Right cardiac atrium (tissue), 5 donors: ENCODE data around the gene ATP6V0A4. TPM values are rescaled to one million over a fixed set of nuclear protein-coding genes. Genes with fewer than 3 reads are reported as not detected.
"Not testable (repeated sequence)": the region's sequence is repeated elsewhere in the genome, so short reads cannot be mapped to it uniquely, and the experiment has no call there.

Experiments used
- ATAC-seq, 2 donors: fragments of 200-7000 bp; cut with Tn5 transposase; one replicate each; pipeline versions ENCODE4 v1.8.0 to v1.9.1; 2020; ENCODE audit warnings: moderate library complexity in 2 of 2, mild to moderate bottlenecking in 1 of 2
- DNase-seq, 3 donors: peaks; one replicate each; pipeline ENCODE4 v3.0.0-alpha.2; 2020
- H3K27ac ChIP-seq: one replicate; pipeline ENCODE4 v1.5.1; 2013; ENCODE audit warnings: mild to moderate bottlenecking, low read length, control low read depth, moderate library complexity
- H3K27me3 ChIP-seq: one replicate; pipeline ENCODE4 v1.6.1; 2013; ENCODE audit not compliant: control insufficient read depth, insufficient read depth
- H3K4me1 ChIP-seq: one replicate; pipeline ENCODE4 v1.6.1; 2013; ENCODE audit warnings: low read length; ENCODE audit not compliant: control insufficient read depth, insufficient read depth
- H3K4me3 ChIP-seq: one replicate; pipeline ENCODE4 v1.5.1; 2013; ENCODE audit warnings: low read length, control low read depth
- H3K9me3 ChIP-seq: one replicate; pipeline ENCODE4 v1.6.1; 2013; ENCODE audit warnings: low read length; ENCODE audit not compliant: control insufficient read depth
- WGBS: extraction: QIAGEN DNeasy Blood & Tissue Kit; methylation state at CpG from one replicate; pipeline ENCODE4 v1.1.7; 2013; 5-methylcytosine and 5-hydroxymethylcytosine counted together
- intact Hi-C, 4 donors: fragments of 100-400 bp; cut with DNase I; formaldehyde crosslinking; loops; one replicate each; pipeline versions ENCODE4 v1.11.0 to v1.14.0; 2022 to 2023
- polyA plus RNA-seq: library from polyadenylated mRNA; stranded (reverse); fragments of 200-250 nt; gene quantifications from one replicate; pipeline ENCODE4 v1.2.3, GENCODE V29; 2013
- total RNA-seq, 4 donors: library from RNA; stranded (reverse); fragmentation: NEBNext Ultra II Directional; extraction: Animal tissue kit (Norgen Biotek cat#: 25700); gene quantifications; one replicate each; pipeline ENCODE4 v1.2.1, GENCODE V29; 2021
- donor health status: healthy with polysubstance abuse.
- donor health status: DM: no; HTN: yes; CAD: no.
- donor health status: DM: no; HTN: no; CAD: no.
- donor health status: DM: no; HTN: yes; CAD: no; lungs with severe emphysema.
- donor health status: DM: yes; HTN: yes; CAD: no.

The ATP6V0A4 gene
- total and polyA plus RNA-seq, 5 donors: not detected

- ATAC-seq (no peak), DNase-seq (no peak)
- Histone ChIP-seq H3K27me3 (no peaks in the 10 kb centered on the region), H3K4me1 (no peaks in the 10 kb centered on the region), H3K27ac (no peak overlapping the region), H3K9me3 (no peaks in the 10 kb centered on the region), H3K4me3 (no peak overlapping the region)
- intact Hi-C loops: no loop called here
- WGBS: 93% methylated on average over 7 of the region's 7 CpGs
Measured at GRCh38 chr7:138698281-138698680, 99.7 kb downstream of the ATP6V0A4 start.

- WGBS: 72% methylated on average over 2 of the region's 2 CpGs
- intact Hi-C loops: no loop called here
- no peaks in the 10 kb centered on the region for H3K27me3 ChIP-seq
- H3K27ac ChIP-seq: no peak overlapping the region
- H3K9me3 ChIP-seq: no peaks in the 10 kb centered on the region
- ATAC-seq (no peak), DNase-seq (no peak)
- H3K4me1 ChIP-seq: no peaks in the 10 kb centered on the region
- no peak overlapping the region for H3K4me3 ChIP-seq
Measured at GRCh38 chr7:138697535-138698182, 100.3 kb downstream of the ATP6V0A4 start.

- H3K4me1 ChIP-seq, ATAC-seq, intact Hi-C loops, DNase-seq, H3K27me3 ChIP-seq, H3K4me3 ChIP-seq, H3K27ac ChIP-seq, H3K9me3 ChIP-seq: not testable (repeated sequence)
- 94% methylated on average over 9 of the region's 9 CpGs for WGBS
Measured at GRCh38 chr7:138695776-138696175, 102.2 kb downstream of the ATP6V0A4 start.

GRCh38 chr7:138695106-138695505 lies 102.9 kb downstream of the ATP6V0A4 start:
- WGBS: 94% methylated on average over 4 of the region's 4 CpGs
- Histone ChIP-seq H3K4me3 (no peak overlapping the region), H3K9me3 (no peaks in the 10 kb centered on the region), H3K4me1 (no peaks in the 10 kb centered on the region), H3K27me3 (no peaks in the 10 kb centered on the region), H3K27ac (no peak overlapping the region)
- ATAC-seq: no peak
- intact Hi-C loops: no loop called here
- DNase-seq: no peak

GRCh38 chr7:138691178-138691577 lies 106.8 kb downstream of the ATP6V0A4 start:
- ATAC-seq: no peak
- Histone ChIP-seq H3K4me1 (no peaks in the 10 kb centered on the region), H3K27me3 (no peaks in the 10 kb centered on the region), H3K27ac (no peak overlapping the region), H3K4me3 (no peak overlapping the region), H3K9me3 (no peaks in the 10 kb centered on the region)
- no peak for DNase-seq
- WGBS: 82% methylated on average over 5 of the region's 5 CpGs
- intact Hi-C loops: no loop called here

GRCh38 chr7:138690495-138690894 lies 107.5 kb downstream of the ATP6V0A4 start:
- H3K4me1 ChIP-seq: no peaks in the 10 kb centered on the region

GRCh38 chr7:138688037-138688436 lies 110.0 kb downstream of the ATP6V0A4 start:
- H3K4me1 ChIP-seq, ATAC-seq, H3K4me3 ChIP-seq, DNase-seq, intact Hi-C loops, H3K27me3 ChIP-seq, H3K27ac ChIP-seq, H3K9me3 ChIP-seq: not testable (repeated sequence)
- 87% methylated on average over 6 of the region's 6 CpGs for WGBS

More at GRCh38 chr7:138690495-138690894, 107.5 kb downstream of the ATP6V0A4 start:
- Histone ChIP-seq H3K27ac (no peak overlapping the region), H3K27me3 (no peaks in the 10 kb centered on the region), H3K9me3 (no peaks in the 10 kb centered on the region), H3K4me3 (no peak overlapping the region)
- intact Hi-C loops: no loop called here
- DNase-seq (no peak), ATAC-seq (no peak)
- 89% methylated on average over 2 of the region's 2 CpGs for WGBS

- H3K9me3 ChIP-seq: no peaks in the 10 kb centered on the region
- intact Hi-C loops: no loop called here
- WGBS: 42% methylated on average over 3 of the region's 3 CpGs
- H3K27me3 ChIP-seq: no peaks in the 10 kb centered on the region
- DNase-seq (no peak), ATAC-seq (no peak)
- H3K27ac ChIP-seq: no peak overlapping the region
- H3K4me1 ChIP-seq: no peaks in the 10 kb centered on the region
- H3K4me3 ChIP-seq: no peak overlapping the region
Measured at GRCh38 chr7:138684340-138684739, 113.7 kb downstream of the ATP6V0A4 start.

GRCh38 chr7:138679793-138680192 lies 118.2 kb downstream of the ATP6V0A4 start:
- DNase-seq: no peak
- Histone ChIP-seq H3K9me3 (no peaks in the 10 kb centered on the region), H3K4me3 (no peak overlapping the region), H3K4me1 (no peaks in the 10 kb centered on the region), H3K27ac (no peak overlapping the region), H3K27me3 (no peaks in the 10 kb centered on the region)
- intact Hi-C loops: no loop called here
- ATAC-seq: no peak
- 66% methylated on average over 5 of the region's 5 CpGs for WGBS

GRCh38 chr7:138670594-138670993 lies 127.4 kb downstream of the ATP6V0A4 start:
- Histone ChIP-seq H3K9me3 (peaks cover 1% of the 10 kb centered on the region), H3K27ac (no peak overlapping the region), H3K27me3 (no peaks in the 10 kb centered on the region), H3K4me3 (no peak overlapping the region), H3K4me1 (no peaks in the 10 kb centered on the region)
- DNase-seq (no peak), ATAC-seq (no peak)
- intact Hi-C loops: no loop called here

- no peaks in the 10 kb centered on the region for H3K27me3 ChIP-seq
- H3K4me1 ChIP-seq: no peaks in the 10 kb centered on the region
- peaks cover 1% of the 10 kb centered on the region for H3K9me3 ChIP-seq
- ATAC-seq (no peak), DNase-seq (no peak)
- H3K4me3 ChIP-seq: no peak overlapping the region
- intact Hi-C loops: no loop called here
- 64% methylated on average over 4 of the region's 4 CpGs for WGBS
- no peak overlapping the region for H3K27ac ChIP-seq
Measured at GRCh38 chr7:138669364-138669763, 128.6 kb downstream of the ATP6V0A4 start.

GRCh38 chr7:138668946-138669345 lies 129.1 kb downstream of the ATP6V0A4 start:
- Histone ChIP-seq H3K27ac (no peak overlapping the region), H3K4me3 (no peak overlapping the region), H3K9me3 (peaks cover 1% of the 10 kb centered on the region), H3K27me3 (no peaks in the 10 kb centered on the region), H3K4me1 (no peaks in the 10 kb centered on the region)
- intact Hi-C loops: no loop called here
- 89% methylated on average over 3 of the region's 3 CpGs for WGBS
- ATAC-seq (no peak), DNase-seq (no peak)
